ENCODE results near the gene TRPM3. TPM values are rescaled to one million over a fixed set of nuclear protein-coding genes. Genes with fewer than 3 reads are reported as not detected.

The TRPM3 gene
- total RNA-seq, 1 donor from 2014 or later, result not detected

DNA sequence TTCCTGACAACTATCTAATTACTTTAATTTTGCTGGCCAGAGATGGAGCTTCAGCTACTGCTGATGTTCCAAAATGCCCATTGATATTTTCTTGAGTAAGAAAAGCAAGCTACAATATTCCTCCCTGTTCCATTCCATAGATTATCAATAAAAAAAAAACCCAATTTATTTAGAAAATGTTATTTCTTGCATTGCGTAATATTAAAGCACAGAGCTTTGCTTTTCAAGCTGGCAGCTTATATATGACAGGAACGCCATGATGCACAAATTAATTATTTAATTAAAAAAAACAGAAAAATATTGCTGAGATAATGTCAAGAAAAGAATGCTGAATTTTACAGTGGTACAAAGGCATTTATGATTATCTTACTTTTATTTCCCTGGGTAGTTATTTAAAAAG is 47.9 kb downstream of the TRPM3 start:
- POLR2A ChIA-PET, result no interaction called here
- H3K9me3 Mint-ChIP-seq, result no peaks in the 10 kb centered on the region
- no peaks in the 10 kb centered on the region for H3K36me3 Mint-ChIP-seq (ENCODE audit: low read depth)
- no peak for ATAC-seq (ENCODE audit: low read depth)
- intact Hi-C loops (cut with micrococcal nuclease), result loop anchor here (10.0 kb wide), 1 partner anchor 81 kb away; no protein-coding TSS in a partner anchor
- H3K27me3 Mint-ChIP-seq, result no peaks in the 10 kb centered on the region
- H3K4me3 Mint-ChIP-seq, result no peak overlapping the region
- DNase-seq, result no peak
- CTCF ChIA-PET, result no interaction called here
- TF ChIP-seq, protein P1, sequence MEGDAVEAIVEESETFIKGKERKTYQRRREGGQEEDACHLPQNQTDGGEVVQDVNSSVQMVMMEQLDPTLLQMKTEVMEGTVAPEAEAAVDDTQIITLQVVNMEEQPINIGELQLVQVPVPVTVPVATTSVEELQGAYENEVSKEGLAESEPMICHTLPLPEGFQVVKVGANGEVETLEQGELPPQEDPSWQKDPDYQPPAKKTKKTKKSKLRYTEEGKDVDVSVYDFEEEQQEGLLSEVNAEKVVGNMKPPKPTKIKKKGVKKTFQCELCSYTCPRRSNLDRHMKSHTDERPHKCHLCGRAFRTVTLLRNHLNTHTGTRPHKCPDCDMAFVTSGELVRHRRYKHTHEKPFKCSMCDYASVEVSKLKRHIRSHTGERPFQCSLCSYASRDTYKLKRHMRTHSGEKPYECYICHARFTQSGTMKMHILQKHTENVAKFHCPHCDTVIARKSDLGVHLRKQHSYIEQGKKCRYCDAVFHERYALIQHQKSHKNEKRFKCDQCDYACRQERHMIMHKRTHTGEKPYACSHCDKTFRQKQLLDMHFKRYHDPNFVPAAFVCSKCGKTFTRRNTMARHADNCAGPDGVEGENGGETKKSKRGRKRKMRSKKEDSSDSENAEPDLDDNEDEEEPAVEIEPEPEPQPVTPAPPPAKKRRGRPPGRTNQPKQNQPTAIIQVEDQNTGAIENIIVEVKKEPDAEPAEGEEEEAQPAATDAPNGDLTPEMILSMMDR (IDR thresholded peaks at IDR 0.05), result no peak
- H3K27ac Mint-ChIP-seq, result no peak overlapping the region
- no peaks in the 10 kb centered on the region for H3K4me1 Mint-ChIP-seq

- intact Hi-C loops (cut with micrococcal nuclease), result loop anchor here (10.0 kb wide), 1 partner anchor 82 kb away; no protein-coding TSS in a partner anchor
- ChIA-PET CTCF (no interaction called here), POLR2A (no interaction called here)
- H3K27ac Mint-ChIP-seq, result no peak overlapping the region
- ATAC-seq (ENCODE audit: low read depth) (no peak), DNase-seq (no peak)
- H3K9me3 Mint-ChIP-seq, result no peaks in the 10 kb centered on the region
- no peaks in the 10 kb centered on the region for H3K36me3 Mint-ChIP-seq (ENCODE audit: low read depth)
- H3K4me3 Mint-ChIP-seq, result no peak overlapping the region
- H3K27me3 Mint-ChIP-seq, result no peaks in the 10 kb centered on the region
- no peaks in the 10 kb centered on the region for H3K4me1 Mint-ChIP-seq
- TF ChIP-seq, protein P1 (IDR thresholded peaks at IDR 0.05), result no peak
These were observed 48.8 kb downstream of the TRPM3 start for GRCh38 chr9:71072587-71072986.

DNA sequence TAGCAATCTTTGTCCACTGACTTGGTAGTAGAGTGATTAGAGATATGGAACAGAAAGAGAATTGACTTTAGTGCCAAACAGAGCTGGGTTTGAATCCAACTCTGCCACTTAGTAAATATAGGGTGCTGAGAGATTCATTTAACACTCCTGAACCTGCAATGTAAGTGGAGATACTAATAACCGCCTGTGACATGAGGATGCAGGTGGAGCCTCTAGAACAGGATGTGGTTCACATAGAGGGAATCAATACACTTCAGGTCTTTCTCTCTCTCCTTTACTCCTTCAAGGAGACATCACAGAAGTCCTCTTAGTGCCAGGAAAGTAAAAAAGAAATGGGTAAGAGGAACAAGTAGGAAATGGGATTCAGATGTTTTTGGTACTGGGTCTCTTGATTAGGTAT is 49.8 kb downstream of the TRPM3 start:
- TF ChIP-seq, protein P1 (IDR thresholded peaks at IDR 0.05), result no peak
- CTCF ChIA-PET, result no interaction called here

GRCh38 chr9:71058660-71059059 is 62.8 kb downstream of the TRPM3 start:
- no peak for DNase-seq
- no peak for ATAC-seq (ENCODE audit: low read depth)
- Mint-ChIP-seq H3K36me3 (ENCODE audit: low read depth) (no peaks in the 10 kb centered on the region), H3K4me3 (no peak overlapping the region), H3K27me3 (no peaks in the 10 kb centered on the region), H3K27ac (no peak overlapping the region), H3K4me1 (no peaks in the 10 kb centered on the region), H3K9me3 (no peaks in the 10 kb centered on the region)
- CTCF ChIA-PET, result no interaction called here
- intact Hi-C loops (cut with micrococcal nuclease), result no loop called here
- POLR2A ChIA-PET, result no interaction called here
- TF ChIP-seq, protein P1 (IDR thresholded peaks at IDR 0.05), result no peak

More for the DNA sequence above, 49.8 kb downstream of the TRPM3 start:
- Mint-ChIP-seq H3K4me3 (no peak overlapping the region), H3K27ac (no peak overlapping the region), H3K27me3 (no peaks in the 10 kb centered on the region), H3K4me1 (no peaks in the 10 kb centered on the region), H3K9me3 (no peaks in the 10 kb centered on the region), H3K36me3 (ENCODE audit: low read depth) (no peaks in the 10 kb centered on the region)
- no peak for DNase-seq
- no peak for ATAC-seq (ENCODE audit: low read depth)
- intact Hi-C loops (cut with micrococcal nuclease), result loop anchor here (10.0 kb wide), 1 partner anchor 83 kb away; no protein-coding TSS in a partner anchor
- POLR2A ChIA-PET, result no interaction called here

- intact Hi-C loops (cut with micrococcal nuclease), result no loop called here
- TF ChIP-seq, protein P1 (IDR thresholded peaks at IDR 0.05), result no peak
- H3K36me3 Mint-ChIP-seq (ENCODE audit: low read depth), result no peaks in the 10 kb centered on the region
- H3K9me3 Mint-ChIP-seq, result no peaks in the 10 kb centered on the region
- ChIA-PET CTCF (no interaction called here), POLR2A (no interaction called here)
- no peaks in the 10 kb centered on the region for H3K27me3 Mint-ChIP-seq
- H3K4me1 Mint-ChIP-seq, result no peaks in the 10 kb centered on the region
- no peak overlapping the region for H3K27ac Mint-ChIP-seq
- H3K4me3 Mint-ChIP-seq, result no peak overlapping the region
- DNase-seq (no peak), ATAC-seq (ENCODE audit: low read depth) (no peak)
These were observed 69.1 kb downstream of the TRPM3 start for GRCh38 chr9:71052287-71052686.

All from activated B cell treated with CpG ODN at 0.5 μM for 24 hours (primary cell).